Stimulated activated CD8-positive, alpha-beta memory T cell treated with anti-CD3 and anti-CD28 coated beads, Interleukin-4, amount 100 ng/mL, for 4 hours (primary cell): Measurements from ENCODE around the gene ADAMTS2.
"Not testable (repeated sequence)": the region's sequence is repeated elsewhere in the genome, so short reads cannot be mapped to it uniquely, and the experiment has no call there.

ENCODE experiments used
- DNase-seq, 2 donors: peaks; one replicate each; pipeline ENCODE4 v3.0.0-alpha.2; 2020; ENCODE audit warnings: low read depth in 2 of 2, low spot score in 1 of 2

The ADAMTS2 gene

DNA sequence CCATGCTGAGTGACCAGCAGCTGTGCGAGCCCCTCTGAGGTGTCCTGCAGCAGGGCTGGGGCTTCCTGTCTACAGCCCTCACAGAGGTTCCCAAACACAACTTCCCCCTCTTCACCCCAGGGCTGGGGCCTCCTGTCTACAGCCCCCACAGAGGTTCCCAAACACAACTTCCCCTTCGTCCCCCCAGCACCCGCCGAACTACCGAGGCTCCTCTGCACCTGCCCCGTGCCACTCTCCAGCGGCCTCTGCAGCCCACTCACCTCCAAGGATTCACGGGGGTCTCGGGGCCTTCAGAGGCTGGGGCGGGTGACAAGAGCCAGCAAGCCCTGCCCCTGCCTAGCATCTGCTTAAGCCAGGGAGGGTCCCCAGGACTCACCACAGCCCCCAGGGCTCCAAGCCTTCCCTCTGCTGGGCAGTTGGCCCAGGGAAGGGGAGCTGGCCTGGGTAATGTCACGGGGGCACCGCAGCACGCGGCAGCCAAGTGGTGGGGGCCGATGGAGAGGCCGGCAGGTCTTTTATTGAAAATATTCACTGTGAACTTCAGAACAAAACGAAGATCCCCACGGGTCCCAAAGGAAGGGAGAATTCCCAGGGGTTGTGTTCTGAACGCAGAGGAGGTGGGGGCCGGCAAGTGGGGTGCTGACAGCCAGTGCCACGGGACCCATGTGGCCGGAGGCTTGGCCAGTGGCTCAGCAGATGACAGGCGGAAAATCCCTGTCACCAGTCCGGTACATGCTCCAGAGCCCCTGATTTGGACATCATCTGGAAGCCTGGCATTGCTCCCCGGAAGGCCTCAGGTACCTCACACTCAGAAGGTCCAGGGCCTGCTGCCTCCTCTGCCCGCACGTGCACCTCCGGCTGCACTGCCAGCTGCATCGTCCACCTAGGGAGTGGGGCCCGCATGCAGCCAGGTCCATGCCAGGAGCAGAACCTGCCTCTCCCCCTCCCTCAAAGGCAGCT is 125.3 kb downstream of the ADAMTS2 start:
- DNase-seq = no peak

GRCh38 chr5:179218943-179219330 is 126.3 kb downstream of the ADAMTS2 start:
- DNase-seq = no peak

GRCh38 chr5:179217956-179218942 is 127.0 kb downstream of the ADAMTS2 start:
- no peak for DNase-seq

DNA sequence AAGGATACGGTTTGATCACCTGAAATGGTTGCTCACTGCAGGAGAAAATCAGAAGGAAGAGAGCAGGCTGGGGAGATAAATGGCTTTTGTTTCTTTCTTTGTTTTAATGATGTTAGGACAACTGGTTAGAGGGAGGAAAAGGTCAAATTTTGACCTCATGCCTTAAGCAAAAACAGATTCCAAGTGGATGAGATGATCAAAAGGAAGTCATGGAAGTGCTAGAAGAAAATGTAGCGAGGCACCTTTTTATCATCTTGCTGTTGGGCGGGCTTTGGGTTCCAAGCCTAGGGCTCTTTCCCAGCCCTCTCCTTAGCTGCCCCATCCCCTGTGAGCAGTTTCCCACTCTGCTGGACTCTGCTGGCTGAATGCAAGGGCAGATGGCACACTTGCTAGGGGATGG is 127.9 kb downstream of the ADAMTS2 start:
- DNase-seq = no peak

DNA sequence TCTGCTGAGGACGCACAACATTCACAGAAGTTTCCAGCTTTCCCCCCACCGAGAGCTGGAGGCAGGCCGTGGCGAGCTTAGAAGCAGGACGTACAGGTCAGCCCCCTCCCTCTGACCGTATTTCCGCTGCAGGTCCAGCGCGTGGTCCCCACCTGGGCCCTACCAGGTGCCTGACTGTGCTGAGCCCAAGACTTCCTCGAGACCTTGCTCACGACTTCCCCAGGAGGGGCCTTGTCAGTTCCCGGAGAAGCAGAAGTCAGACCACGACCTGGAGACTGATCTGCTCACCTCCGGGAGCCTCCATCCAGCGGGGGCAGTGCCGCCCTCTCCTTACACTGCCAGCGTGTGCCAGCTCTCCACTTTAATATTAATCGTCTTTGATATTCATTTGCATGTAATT is 128.9 kb downstream of the ADAMTS2 start:
- DNase-seq = not testable (repeated sequence)

DNA sequence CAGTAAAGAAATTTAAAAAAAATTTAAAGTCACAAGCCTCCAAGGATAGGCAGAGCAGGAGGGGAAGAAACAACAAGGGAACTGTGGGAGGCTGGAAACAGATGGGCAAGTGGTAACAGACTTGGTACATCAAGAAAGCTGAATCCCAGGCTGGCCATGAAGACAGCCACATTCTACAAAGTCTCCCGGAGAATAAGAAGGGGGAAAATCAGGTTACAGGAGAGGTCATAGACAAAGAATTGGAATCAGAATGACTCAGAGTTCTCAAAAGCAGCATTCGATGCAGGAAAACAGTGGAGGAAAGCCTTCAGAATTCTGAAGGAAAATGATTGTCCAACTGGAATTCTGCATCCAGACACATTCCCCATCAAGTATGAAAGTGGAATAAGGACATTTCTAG is 129.7 kb downstream of the ADAMTS2 start:
- DNase-seq = no peak

GRCh38 chr5:179214678-179215077 is 130.6 kb downstream of the ADAMTS2 start:
- no peak for DNase-seq

DNA sequence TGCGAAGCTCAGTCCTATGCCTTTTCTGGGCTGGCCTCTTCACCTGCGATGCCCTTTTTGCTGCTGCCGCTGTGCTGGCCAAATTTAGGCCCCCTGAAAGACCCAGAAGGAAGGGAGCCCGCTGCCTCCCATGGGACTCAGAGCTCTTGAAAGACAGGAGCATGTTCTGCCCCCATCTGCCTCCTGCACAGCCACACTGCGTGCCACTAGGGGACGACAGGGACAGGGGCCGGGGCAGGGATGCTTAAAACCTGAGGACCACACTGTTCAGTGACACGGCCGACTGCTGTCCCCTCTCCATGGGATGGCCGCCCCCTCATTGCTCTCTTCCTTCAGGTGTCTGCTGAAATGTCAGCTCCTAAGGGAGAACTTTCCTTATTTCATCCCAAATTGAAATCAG is 132.4 kb downstream of the ADAMTS2 start:
- no peak for DNase-seq

GRCh38 chr5:179211631-179212030 is 133.6 kb downstream of the ADAMTS2 start:
- DNase-seq = no peak

GRCh38 chr5:179211068-179211467 is 134.2 kb downstream of the ADAMTS2 start:
- DNase-seq = no peak

GRCh38 chr5:179210478-179210877 is 134.8 kb downstream of the ADAMTS2 start:
- DNase-seq = no peak

DNA sequence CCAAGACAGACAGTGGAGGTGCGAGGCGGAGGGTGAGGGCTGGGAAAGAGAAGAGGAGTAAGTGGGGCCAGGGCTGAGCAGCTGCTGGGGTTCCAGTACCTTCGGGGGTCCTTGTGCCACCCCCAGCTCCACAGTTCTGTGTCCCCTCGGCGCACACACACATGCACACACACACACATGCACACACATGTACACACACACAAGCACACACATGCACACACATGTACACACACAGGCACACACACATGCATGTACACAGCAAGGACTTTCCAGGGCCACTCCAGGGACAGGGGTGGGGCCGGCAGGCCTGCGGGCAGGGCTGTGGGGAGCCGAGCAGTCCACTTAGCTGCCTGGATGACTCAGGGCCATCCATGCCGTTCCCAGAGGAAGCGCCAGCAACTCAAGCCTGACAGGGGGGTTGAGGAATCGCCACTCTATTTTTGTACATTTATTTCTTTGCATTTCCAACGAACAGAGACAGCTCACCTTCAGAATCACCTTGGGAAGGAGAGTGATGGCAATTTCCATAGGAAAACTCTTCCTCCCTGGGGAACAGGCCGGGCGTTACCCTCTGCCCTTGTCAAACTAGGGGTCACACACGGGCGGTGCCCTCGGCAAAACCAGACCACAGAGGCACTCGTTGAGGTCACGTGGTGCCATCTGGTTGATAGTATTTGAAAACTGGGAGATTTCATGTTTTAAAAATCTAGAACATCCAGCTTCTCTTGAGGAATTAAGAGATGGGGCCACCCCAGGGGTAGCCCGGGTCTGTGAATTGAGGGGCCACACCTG is 135.7 kb downstream of the ADAMTS2 start:
- no peak for DNase-seq

DNA sequence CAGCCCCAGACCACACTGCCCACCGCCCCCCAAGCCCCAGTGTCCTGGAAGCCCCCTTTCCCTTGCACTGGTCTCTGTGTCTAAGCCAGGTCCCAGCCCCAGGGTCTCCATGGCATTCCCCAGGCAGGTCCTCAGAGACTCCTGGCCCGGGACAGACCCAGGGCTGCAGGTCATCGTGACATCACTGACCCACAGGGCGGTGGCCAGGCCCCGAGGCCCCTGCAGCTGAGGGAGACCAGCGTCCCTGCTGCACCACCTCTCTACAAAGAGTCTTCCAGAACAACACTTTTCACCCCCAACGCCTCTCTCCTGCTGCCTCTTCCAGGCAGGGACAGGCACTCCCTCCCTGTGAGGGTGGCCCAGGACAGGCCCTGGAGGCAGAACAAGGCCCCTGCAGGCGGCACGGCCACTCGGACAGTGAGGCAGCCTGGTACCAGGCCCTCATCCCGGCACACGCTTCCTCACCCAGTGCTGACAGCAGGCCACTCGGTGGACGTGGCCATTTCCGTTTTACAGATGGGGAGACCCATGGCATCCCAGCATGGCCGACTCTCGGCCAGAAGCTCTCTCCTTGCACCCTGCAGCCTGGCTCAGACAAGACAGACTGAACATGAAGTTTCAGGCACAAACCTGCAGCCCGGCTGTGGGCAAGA is 136.4 kb downstream of the ADAMTS2 start:
- DNase-seq = no peak

- no peak for DNase-seq
Measured at GRCh38 chr5:179207920-179208705, 137.1 kb downstream of the ADAMTS2 start.

- no peak for DNase-seq
Measured at GRCh38 chr5:179207470-179207869, 137.8 kb downstream of the ADAMTS2 start.

GRCh38 chr5:179206366-179206765 is 138.9 kb downstream of the ADAMTS2 start:
- no peak for DNase-seq

GRCh38 chr5:179205277-179205676 is 140.0 kb downstream of the ADAMTS2 start:
- no peak for DNase-seq

- no peak for DNase-seq
Measured at GRCh38 chr5:179204572-179204971, 140.7 kb downstream of the ADAMTS2 start.

DNA sequence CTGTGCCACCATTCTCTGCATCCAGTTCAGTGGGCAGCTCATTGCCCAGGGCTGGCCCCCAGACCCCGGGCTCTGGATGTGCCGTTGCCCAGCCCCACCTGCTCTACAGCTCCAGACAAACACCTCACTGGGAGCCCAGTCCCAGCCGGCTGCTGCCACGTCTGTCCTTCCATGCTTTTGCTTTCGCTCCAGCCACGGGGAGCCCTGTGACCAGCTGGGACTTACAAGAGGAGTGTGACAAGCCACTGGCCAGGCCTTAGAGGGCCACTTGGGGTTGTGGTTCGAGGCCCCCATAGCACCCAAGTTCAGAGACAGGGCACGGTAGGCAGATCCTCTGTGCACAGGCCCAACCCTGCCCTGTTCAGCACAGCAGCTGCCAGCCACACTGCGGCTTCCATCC is 142.0 kb downstream of the ADAMTS2 start:
- no peak for DNase-seq

- DNase-seq = no peak
Measured at GRCh38 chr5:179201986-179202385, 143.3 kb downstream of the ADAMTS2 start.
